ENCODE data around the gene GLI1. TPM values are rescaled to one million over a fixed set of nuclear protein-coding genes. Genes with fewer than 3 reads are reported as not detected.

The GLI1 gene
- total and polyA plus RNA-seq, 2 of the 13 experiments (the other 11 are each of a cell fraction or from before 2014, with no cell fraction given), result 0.09 to 0.20 TPM

- peaks cover 23% of the 10 kb centered on the region for H3K4me1 ChIP-seq (ENCODE audit: insufficient read depth, low read length)
- ATAC-seq, result peak; percentile 96
- H3K27me3 ChIP-seq (ENCODE audit: control insufficient read depth in 1 of 2, insufficient read depth in 2 of 2, low read length in 2 of 2), result peaks cover 0 to 4% of the 10 kb centered on the region in 2 experiments; a peak in 1 of 5 replicates
- CTCF ChIA-PET (ENCODE audit: low intra/inter-chr PET ratio, low total read pairs), result no interaction called here
- FAIRE-seq, result peak; percentile 94
- peak within 1 kb of the TSS; percentile 93 for H3K4me2 ChIP-seq (ENCODE audit: low read depth, low read length)
- no peaks in the 10 kb centered on the region for H3K9me3 ChIP-seq (ENCODE audit: low read length)
- in situ Hi-C loops (cut with HindIII; ENCODE audit: extremely low pct_ligation_motif_present, low pct_unique_long_range_greater_than_20kb), result no loop called here
- H2AFZ ChIP-seq (ENCODE audit: low read length), result no peak within 1 kb of the TSS
- peak within 1 kb of the TSS; percentile 62 for H3K27ac ChIP-seq (ENCODE audit: extremely low read length, insufficient read depth, low read length)
- H4K20me1 ChIP-seq (ENCODE audit: insufficient read depth, low read length), result peaks cover 6% of the 10 kb centered on the region
- peak; percentile 96 for DNase-seq (ENCODE audit: low spot score)
- intact Hi-C loops (cut with micrococcal nuclease; ENCODE audit: unreplicated experiment), result loop anchor here (2.0 kb wide), 1 partner anchor 25 kb away; no protein-coding TSS in a partner anchor
- no TSS peak for BruUV-seq (replicated peaks)
- H3K79me2 ChIP-seq (ENCODE audit: insufficient read depth, low read length), result peaks cover 23% of the 10 kb centered on the region
- peak within 1 kb of the TSS; percentile 95 to 97 (median 96) for H3K4me3 ChIP-seq (replicated peaks in 1 of 3; ENCODE audit: insufficient read depth in 1 of 3, low read depth in 2 of 3, low read length in 3 of 3)
- peaks cover 18 to 34% of the 10 kb centered on the region in 2 experiments for H3K36me3 ChIP-seq (replicated peaks in 1 of 2; ENCODE audit: control insufficient read depth in 1 of 2, insufficient read depth in 2 of 2, low read length in 2 of 2)
- WGBS (ENCODE audit: low lambda C conversion rate), result 28% methylated on average over 25 of the region's 47 CpGs
- POLR2A ChIA-PET, result interaction anchor here (1.0 to 3.4 kb wide), 4 partner anchors 13 to 88 kb away, joined by 3 to 15 read pairs (median 4); partner anchors contain the start of gene DDIT3
- peak within 1 kb of the TSS; percentile 92 for H3K9ac ChIP-seq (ENCODE audit: insufficient read depth, low read depth, low read length)
- TF ChIP-seq ZNF383 (CRISPR knock-in tag; IDR thresholded peaks at IDR 0.05; ENCODE audit: borderline replicate concordance) (no peak), CREB1 (IDR thresholded peaks at IDR 0.05) (no peak), CREB1 (CRISPR knock-in tag; IDR thresholded peaks at IDR 0.05) (peak; percentile 80), ATF2 (CRISPR knock-in tag; IDR thresholded peaks at IDR 0.05) (no peak; the same call in 1 of the 2 replicates), NFIC (IDR thresholded peaks at IDR 0.05; ENCODE audit: low read length) (no peak), TMF1 (CRISPR knock-in tag; IDR thresholded peaks at IDR 0.05; ENCODE audit: low read depth) (no peak), ZBTB25 (CRISPR knock-in tag; IDR thresholded peaks at IDR 0.05) (peak; percentile 80; the same call in 1 of the 2 replicates), CENPX (CRISPR knock-in tag; IDR thresholded peaks at IDR 0.05) (no peak), ZSCAN31 (CRISPR knock-in tag; IDR thresholded peaks at IDR 0.05; ENCODE audit: low read depth) (no peak), ZNF639 (CRISPR knock-in tag; conservative IDR thresholded peaks at IDR 0.05) (peak; percentile 80), ZBTB21 (CRISPR knock-in tag; IDR thresholded peaks at IDR 0.05) (peak; percentile 62; the same call in 1 of the 2 replicates), WIZ (CRISPR knock-in tag; IDR thresholded peaks at IDR 0.05) (0 out of 2 replicates have a peak, but pooled peaks have one; percentile 40), HMGXB3 (CRISPR knock-in tag; IDR thresholded peaks at IDR 0.05; ENCODE audit: borderline replicate concordance) (no peak), AKAP8 (CRISPR knock-in tag; IDR thresholded peaks at IDR 0.05) (no peak), ATF1 (CRISPR knock-in tag; IDR thresholded peaks at IDR 0.05) (no peak; the same call in none of the 2 replicates), ZNF546 (CRISPR knock-in tag; conservative IDR thresholded peaks at IDR 0.05) (no peak)
These were observed 28.2 kb downstream of the GLI1 start, which contains the start of gene MARS1 for GRCh38 chr12:57487597-57488401. MARS1 (plus strand) TSS chr12:57488068; CDS start chr12:57488091, 23 bp downstream.

Measured in HepG2 (cell line).